T-helper 2 cell treated with Interferon-gamma antibody and Interleukin-4, amounts not matched to agents 5 μg/mL and 100 μg/mL, for 36 hours (primary cell): Measurements from ENCODE around the gene MBP.
A peak's percentile ranks its signal among the peaks of the same experiment; 100 is the strongest.

Source experiments
- DNase-seq: peaks from one replicate; pipeline ENCODE4 v3.0.0; 2021; ENCODE audit warnings: low spot score
- H3K27ac Mint-ChIP-seq: one replicate; pipeline ENCODE4 v1.8.0; 2021; ENCODE audit warnings: mild to moderate bottlenecking, mixed read lengths
- H3K27me3 Mint-ChIP-seq: one replicate; pipeline ENCODE4 v1.8.0; 2021; ENCODE audit warnings: low read depth, mixed read lengths
- H3K36me3 Mint-ChIP-seq: one replicate; pipeline ENCODE4 v1.8.0; 2021; ENCODE audit warnings: low read depth, mixed read lengths
- H3K4me1 Mint-ChIP-seq: one replicate; pipeline ENCODE4 v1.8.0; 2021; ENCODE audit warnings: low read depth, mixed read lengths
- H3K4me3 Mint-ChIP-seq: one replicate; pipeline ENCODE4 v1.8.0; 2022; ENCODE audit warnings: mild to moderate bottlenecking, moderate library complexity, mixed read lengths
- H3K9me3 Mint-ChIP-seq: one replicate; pipeline ENCODE4 v1.8.0; 2021; ENCODE audit warnings: mixed read lengths

Gene MBP

GRCh38 chr18:77132369-77133050 is at the start of gene MBP:
Gene MBP (minus strand): TSS chr18:77132783. CDS start chr18:77105261, 27,522 bp downstream.
- Mint-ChIP-seq H3K27ac (peak within 1 kb of the TSS; percentile 96), H3K36me3 (peaks cover 29% of the 10 kb centered on the region), H3K4me1 (peaks cover 50% of the 10 kb centered on the region), H3K4me3 (peak within 1 kb of the TSS; percentile 100), H3K27me3 (no peaks in the 10 kb centered on the region), H3K9me3 (no peaks in the 10 kb centered on the region)
- peak; percentile 67 for DNase-seq

- Mint-ChIP-seq H3K9me3 (no peaks in the 10 kb centered on the region), H3K4me3 (no peak overlapping the region), H3K27me3 (peaks cover 4% of the 10 kb centered on the region), H3K36me3 (no peaks in the 10 kb centered on the region), H3K4me1 (no peaks in the 10 kb centered on the region), H3K27ac (no peak overlapping the region)
- no peak for DNase-seq
Measured at GRCh38 chr18:77181950-77182707, 49.5 kb upstream of the MBP start.

- Mint-ChIP-seq H3K4me3 (no peak overlapping the region), H3K27ac (no peak overlapping the region)
Measured at GRCh38 chr18:77178559-77178958, 46.0 kb upstream of the MBP start.

GRCh38 chr18:77177009-77177408 is 44.4 kb upstream of the MBP start:
- Mint-ChIP-seq H3K36me3 (no peaks in the 10 kb centered on the region), H3K9me3 (no peaks in the 10 kb centered on the region), H3K27me3 (peaks cover 2% of the 10 kb centered on the region), H3K4me1 (no peaks in the 10 kb centered on the region), H3K4me3 (no peak overlapping the region), H3K27ac (no peak overlapping the region)
- DNase-seq: no peak

More at GRCh38 chr18:77178559-77178958, 46.0 kb upstream of the MBP start:
- no peak for DNase-seq
- Mint-ChIP-seq H3K27me3 (peaks cover 2% of the 10 kb centered on the region), H3K36me3 (no peaks in the 10 kb centered on the region), H3K4me1 (no peaks in the 10 kb centered on the region), H3K9me3 (no peaks in the 10 kb centered on the region)

- no peaks in the 10 kb centered on the region for H3K36me3 Mint-ChIP-seq
- no peak overlapping the region for H3K27ac Mint-ChIP-seq
- no peaks in the 10 kb centered on the region for H3K9me3 Mint-ChIP-seq
- no peak for DNase-seq
- no peak overlapping the region for H3K4me3 Mint-ChIP-seq
- H3K4me1 Mint-ChIP-seq: no peaks in the 10 kb centered on the region
- H3K27me3 Mint-ChIP-seq: peaks cover 3% of the 10 kb centered on the region
Measured at GRCh38 chr18:77173275-77174030, 40.9 kb upstream of the MBP start.

GRCh38 chr18:77170890-77171410 is 38.4 kb upstream of the MBP start:
- no peak for DNase-seq
- Mint-ChIP-seq H3K4me1 (no peaks in the 10 kb centered on the region), H3K27ac (no peak overlapping the region), H3K36me3 (no peaks in the 10 kb centered on the region), H3K27me3 (peaks cover 6% of the 10 kb centered on the region), H3K4me3 (no peak overlapping the region), H3K9me3 (no peaks in the 10 kb centered on the region)

- H3K27ac Mint-ChIP-seq: no peak overlapping the region
- no peaks in the 10 kb centered on the region for H3K4me1 Mint-ChIP-seq
- H3K4me3 Mint-ChIP-seq: no peak overlapping the region
- H3K36me3 Mint-ChIP-seq: no peaks in the 10 kb centered on the region
- H3K27me3 Mint-ChIP-seq: peaks cover 8% of the 10 kb centered on the region
- DNase-seq: no peak
- H3K9me3 Mint-ChIP-seq: no peaks in the 10 kb centered on the region
Measured at GRCh38 chr18:77168811-77169311, 36.3 kb upstream of the MBP start.

GRCh38 chr18:77167251-77167650 is 34.7 kb upstream of the MBP start:
- Mint-ChIP-seq H3K36me3 (no peaks in the 10 kb centered on the region), H3K4me3 (no peak overlapping the region)
- no peak for DNase-seq

GRCh38 chr18:77166523-77166922 is 33.9 kb upstream of the MBP start:
- Mint-ChIP-seq H3K9me3 (no peaks in the 10 kb centered on the region), H3K27ac (no peak overlapping the region), H3K27me3 (peaks cover 8% of the 10 kb centered on the region), H3K4me3 (no peak overlapping the region), H3K36me3 (no peaks in the 10 kb centered on the region), H3K4me1 (no peaks in the 10 kb centered on the region)
- no peak for DNase-seq

More at GRCh38 chr18:77167251-77167650, 34.7 kb upstream of the MBP start:
- Mint-ChIP-seq H3K27ac (no peak overlapping the region), H3K9me3 (no peaks in the 10 kb centered on the region), H3K4me1 (no peaks in the 10 kb centered on the region), H3K27me3 (peaks cover 8% of the 10 kb centered on the region)

- Mint-ChIP-seq H3K9me3 (no peaks in the 10 kb centered on the region), H3K36me3 (no peaks in the 10 kb centered on the region), H3K27ac (no peak overlapping the region), H3K4me1 (no peaks in the 10 kb centered on the region), H3K27me3 (peaks cover 5% of the 10 kb centered on the region), H3K4me3 (no peak overlapping the region)
- DNase-seq: no peak
Measured at GRCh38 chr18:77165503-77166188, 33.1 kb upstream of the MBP start.

GRCh38 chr18:77164763-77165485 is 32.3 kb upstream of the MBP start:
- Mint-ChIP-seq H3K27me3 (peaks cover 5% of the 10 kb centered on the region), H3K4me1 (no peaks in the 10 kb centered on the region), H3K9me3 (no peaks in the 10 kb centered on the region), H3K36me3 (no peaks in the 10 kb centered on the region), H3K4me3 (no peak overlapping the region), H3K27ac (no peak overlapping the region)
- no peak for DNase-seq

GRCh38 chr18:77164026-77164425 is 31.4 kb upstream of the MBP start:
- DNase-seq: no peak
- Mint-ChIP-seq H3K27me3 (peaks cover 5% of the 10 kb centered on the region), H3K4me3 (no peak overlapping the region), H3K9me3 (no peaks in the 10 kb centered on the region), H3K27ac (no peak overlapping the region), H3K36me3 (no peaks in the 10 kb centered on the region), H3K4me1 (no peaks in the 10 kb centered on the region)

GRCh38 chr18:77162580-77162979 is 30.0 kb upstream of the MBP start:
- Mint-ChIP-seq H3K4me3 (no peak overlapping the region), H3K4me1 (no peaks in the 10 kb centered on the region), H3K9me3 (no peaks in the 10 kb centered on the region), H3K27ac (no peak overlapping the region), H3K36me3 (no peaks in the 10 kb centered on the region), H3K27me3 (peaks cover 7% of the 10 kb centered on the region)
- no peak for DNase-seq
